Measurements from ENCODE around the gene STAC2.

The STAC2 gene

GRCh38 chr17:39231591-39232551, 6.1 kb upstream of the STAC2 start:
- DNase-seq, result peak; percentile 76

- no peak for DNase-seq
Measured at GRCh38 chr17:39231091-39231561, 5.4 kb upstream of the STAC2 start.

DNA sequence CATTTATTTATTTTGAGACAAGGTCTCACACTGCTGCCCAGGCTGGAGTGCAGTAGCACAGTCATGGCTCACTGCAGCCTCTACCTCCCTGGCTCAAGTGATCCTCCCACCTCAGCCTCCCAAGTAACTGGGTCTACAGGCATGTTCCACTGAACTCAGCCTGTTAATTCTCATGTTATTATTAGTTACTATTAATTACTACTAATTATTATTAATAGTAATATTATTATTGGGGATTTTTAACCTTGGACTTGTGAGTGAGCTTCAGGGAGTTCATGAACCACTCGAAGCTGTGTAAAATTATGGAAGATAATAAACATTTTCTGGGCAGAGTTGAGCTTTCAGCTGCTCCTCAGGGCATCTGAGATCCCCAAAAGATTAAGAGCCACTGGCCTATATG, 4.6 kb upstream of the STAC2 start:
- no peak for DNase-seq

DNA sequence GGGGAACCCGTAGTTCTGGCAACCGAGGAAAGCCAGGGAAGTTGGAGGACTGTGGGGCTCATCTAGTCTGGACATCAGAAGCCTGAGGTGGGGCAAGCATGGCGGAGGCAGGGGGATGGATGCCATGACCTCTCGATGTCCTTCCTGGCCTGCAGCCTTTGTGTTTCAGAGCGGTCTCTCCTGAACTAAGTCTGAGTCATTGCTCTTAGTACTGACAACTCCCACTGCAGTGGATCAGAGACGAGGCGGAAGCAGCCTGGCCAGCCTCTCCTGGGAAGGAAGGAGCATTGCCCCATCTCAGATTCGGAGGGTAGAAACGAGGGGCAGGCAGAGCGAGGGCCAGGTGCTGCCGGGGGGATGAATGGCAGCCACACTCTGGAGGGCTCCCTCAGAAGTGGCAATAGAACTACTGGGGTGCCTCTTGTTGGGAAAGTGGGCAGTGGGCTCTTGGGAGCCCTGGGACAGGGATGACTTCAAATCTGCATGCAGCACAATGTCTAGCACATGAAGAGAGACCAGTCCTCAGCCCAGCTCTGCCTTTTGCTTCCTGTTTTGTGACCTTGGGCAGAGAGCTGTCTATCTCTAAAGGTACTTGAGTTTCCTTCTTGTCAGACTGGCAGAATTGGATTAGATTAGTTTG, 3.6 kb upstream of the STAC2 start:
- DNase-seq, result no peak

DNA sequence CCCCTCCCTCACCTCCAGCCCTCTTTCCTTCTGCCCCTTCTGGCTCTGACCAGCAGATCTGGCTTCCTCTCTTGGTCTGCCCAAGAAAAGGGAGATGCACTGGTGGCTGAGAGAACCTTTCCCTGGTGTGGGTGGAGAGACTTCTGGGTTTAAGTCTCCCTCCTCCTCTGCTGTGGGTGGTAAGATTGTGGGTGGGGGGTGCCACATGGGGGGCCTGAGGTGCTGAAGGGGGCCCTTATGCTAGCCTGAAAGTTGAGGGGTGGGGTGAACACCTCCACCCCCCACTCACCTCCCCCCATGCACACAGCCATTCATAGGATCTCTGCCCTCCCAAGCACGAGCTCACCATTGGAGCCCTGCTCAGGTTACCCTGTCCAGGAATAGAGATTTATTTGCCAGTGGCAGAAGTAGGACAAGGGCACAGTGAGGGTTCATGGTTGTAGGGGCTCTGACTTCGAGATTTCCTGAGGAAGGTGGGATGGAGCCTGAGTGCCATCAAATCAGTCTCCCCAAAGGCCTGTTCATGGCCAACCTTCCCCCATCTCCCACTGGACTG, 1.7 kb upstream of the STAC2 start:
- no peak for DNase-seq

GRCh38 chr17:39225959-39226683, 376 bp upstream of the STAC2 start:
- DNase-seq, result peak; percentile 94

DNA sequence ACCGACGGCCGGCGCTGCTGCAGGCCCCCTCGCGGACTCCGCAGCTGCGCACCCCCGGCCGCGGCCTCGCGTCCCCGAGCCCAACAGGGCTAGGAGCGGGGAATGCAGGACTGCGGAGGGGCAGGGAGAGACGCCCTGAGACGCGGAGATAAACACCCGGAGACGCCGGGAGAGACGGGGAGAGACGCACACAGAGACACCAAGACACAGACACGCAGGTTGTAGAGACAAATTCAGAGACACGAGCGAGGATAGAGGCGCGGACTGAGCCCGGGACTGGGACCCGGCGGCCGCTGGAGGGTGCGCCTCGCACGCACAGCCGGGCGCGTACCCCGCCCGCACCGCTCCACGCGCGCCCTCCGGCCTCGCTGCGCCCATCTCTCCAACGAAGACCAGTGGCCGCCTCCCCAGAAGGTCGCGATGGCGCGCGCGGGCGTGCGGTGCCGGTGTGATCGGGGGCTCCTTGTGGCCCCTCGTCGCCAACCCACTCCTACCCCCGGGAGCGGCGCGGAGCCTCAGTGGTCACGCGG, 902 bp downstream of the STAC2 start:
- peak; percentile 59 for DNase-seq

DNA sequence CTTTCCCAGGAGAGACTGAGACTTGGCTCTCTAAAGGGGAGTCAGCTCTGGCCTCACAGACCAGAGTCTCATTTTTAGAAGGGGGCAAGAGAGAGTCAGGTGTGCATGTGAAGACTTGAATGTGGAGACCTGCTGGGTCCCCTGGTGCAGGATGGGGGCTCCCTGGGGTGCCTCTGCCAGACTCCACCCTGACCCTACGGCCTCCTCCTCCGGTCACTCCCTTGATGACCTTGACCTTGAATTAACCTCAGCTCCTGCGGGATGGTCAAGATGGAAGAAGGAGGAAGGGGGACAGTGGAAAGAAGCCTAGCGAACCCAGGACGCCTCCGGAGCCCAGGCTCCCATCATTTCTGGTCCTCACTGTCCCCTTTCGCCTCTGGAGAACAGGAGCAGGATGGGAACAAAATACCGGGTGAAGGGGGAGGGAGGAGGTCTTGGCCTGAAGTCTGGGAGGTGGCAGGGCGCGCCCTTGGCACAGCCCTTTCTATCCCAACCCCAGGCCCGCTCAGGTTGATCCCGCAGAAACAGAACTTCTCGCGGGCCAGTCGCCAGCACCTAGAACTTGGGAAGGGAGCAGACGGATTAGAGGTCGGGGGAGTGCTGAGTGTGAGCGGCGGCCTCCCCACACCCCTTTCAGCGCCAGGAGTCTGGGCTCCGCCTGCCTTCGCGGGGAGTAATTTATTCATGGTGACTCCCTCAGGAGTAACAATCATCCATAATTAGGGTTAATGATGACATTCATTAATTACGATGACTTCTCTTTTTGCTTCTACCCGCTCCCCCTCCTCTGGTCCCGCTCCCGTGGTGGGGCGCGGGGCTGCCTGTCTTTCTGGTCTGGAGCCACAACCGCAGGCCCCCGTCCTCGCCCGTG, 1.6 kb downstream of the STAC2 start:
- DNase-seq, result no peak

GRCh38 chr17:39222866-39223834, 2.6 kb downstream of the STAC2 start:
- no peak for DNase-seq

- no peak for DNase-seq
Measured at GRCh38 chr17:39222151-39222550, 3.6 kb downstream of the STAC2 start.

DNA sequence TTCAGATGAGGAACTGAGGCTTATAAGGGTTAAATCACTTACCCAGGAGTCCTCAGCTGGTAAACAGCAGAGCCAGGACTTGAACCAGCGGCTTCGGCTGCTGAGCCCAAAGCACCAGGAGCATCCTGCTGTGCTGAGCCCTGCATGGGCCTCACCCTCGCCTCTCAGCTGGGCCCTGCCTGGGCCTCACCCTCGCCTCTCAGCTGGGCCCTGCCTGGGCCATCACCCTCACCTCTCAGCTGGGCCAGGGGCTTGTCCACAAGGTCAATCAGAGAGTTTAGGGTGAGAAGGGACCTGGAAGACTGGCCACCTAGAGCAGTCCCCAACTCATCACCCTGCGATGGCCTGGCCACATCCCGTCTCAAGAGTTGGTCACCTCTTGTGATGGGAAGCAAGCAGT, 4.2 kb downstream of the STAC2 start:
- DNase-seq, result no peak

GRCh38 chr17:39219647-39220154, 6.0 kb downstream of the STAC2 start:
- no peak for DNase-seq

- no peak for DNase-seq
Measured at GRCh38 chr17:39218906-39219305, 6.8 kb downstream of the STAC2 start.

DNA sequence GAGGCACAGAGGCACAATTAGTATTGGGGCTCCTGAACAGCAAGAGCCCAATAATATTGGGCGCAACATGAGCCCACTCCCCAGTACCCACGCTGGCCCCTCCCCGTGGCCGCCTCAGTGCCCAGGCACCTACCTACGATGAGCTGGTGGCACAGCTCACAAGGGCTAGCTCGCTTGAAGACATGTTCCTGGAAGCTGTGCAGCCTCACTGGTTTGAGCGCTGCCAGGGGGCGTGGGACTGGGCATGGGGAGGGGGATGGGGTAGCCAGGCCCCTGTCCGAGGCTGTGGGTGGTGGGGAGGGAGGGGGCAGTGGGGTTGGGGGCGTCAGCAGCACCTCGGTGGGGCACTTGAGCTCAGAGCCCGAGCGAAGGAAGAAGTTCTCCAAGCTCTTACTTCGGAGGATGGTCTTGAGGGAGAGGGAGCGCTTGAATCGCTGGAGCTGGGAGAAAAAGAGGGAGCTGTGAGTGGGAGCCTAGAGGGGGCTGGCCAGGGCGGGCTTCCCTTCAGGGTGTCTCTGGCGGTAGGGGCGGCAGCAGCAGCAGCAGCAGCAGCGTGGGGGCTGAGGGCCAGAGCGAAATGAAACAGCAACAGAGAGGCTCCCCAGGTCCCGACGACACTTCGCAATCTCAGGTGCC, 7.9 kb downstream of the STAC2 start:
- DNase-seq, result no peak

DNA sequence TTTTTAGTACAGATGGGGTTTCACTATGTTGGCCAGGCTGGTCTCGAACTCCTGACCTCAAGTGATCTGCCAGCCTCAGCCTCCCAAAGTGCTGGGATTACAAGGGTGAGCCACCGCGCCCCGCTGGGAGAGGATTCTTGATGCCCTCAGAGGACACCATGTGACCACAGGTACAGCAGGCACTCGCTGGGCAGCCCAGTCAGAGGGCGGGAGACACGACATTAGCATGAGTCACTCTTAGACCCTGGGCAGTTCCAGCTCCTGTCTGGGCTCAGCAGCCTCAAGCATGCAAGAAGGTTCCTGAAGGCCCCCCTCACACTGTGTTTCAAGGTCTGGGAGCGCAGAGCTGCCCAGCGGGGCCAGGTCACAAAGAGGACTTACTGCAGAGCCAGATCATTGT, 11.9 kb downstream of the STAC2 start:
- DNase-seq, result no peak

GRCh38 chr17:39212841-39213480, 12.8 kb downstream of the STAC2 start:
- no peak for DNase-seq

GRCh38 chr17:39212195-39212810, 13.4 kb downstream of the STAC2 start:
- no peak for DNase-seq

DNA sequence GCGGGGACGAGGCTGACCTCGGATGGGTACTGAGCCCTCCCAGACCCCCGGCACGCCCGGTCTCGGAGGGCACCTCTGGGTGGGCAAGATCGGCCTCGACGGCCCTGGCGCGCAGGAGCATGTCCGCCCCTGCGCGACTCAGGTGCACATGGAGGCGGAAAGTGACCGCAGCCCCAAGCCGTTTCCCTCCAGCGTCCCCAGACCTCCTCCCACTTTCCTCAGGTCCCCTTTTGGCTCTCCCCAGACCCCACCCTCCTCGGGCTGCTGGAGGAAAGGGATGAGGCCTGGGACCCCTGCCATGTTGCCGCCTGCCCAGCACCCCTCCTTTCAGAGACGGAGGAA, 15.7 kb downstream of the STAC2 start:
- no peak for DNase-seq

Measured in eye (tissue), 1 donor.